Esophagus squamous epithelium (tissue), 4 donors: ENCODE measurements around the gene CRABP2.

Source experiments
- CTCF ChIP-seq, 6 experiments: fragments of 450-650 bp in 4 of 6; fragments of 200-600 bp in 2 of 6; sonication (generic) in 2 of 6; IDR thresholded peaks; one replicate each; pipeline ENCODE4 v1.5.1; 2016 to 2019; ENCODE audit warnings: antibody characterized with exemption in 6 of 6, mild to moderate bottlenecking in 4 of 6, moderate library complexity in 4 of 6
- POLR2A ChIP-seq, 4 donors: fragments of 450-650 bp; IDR thresholded peaks; one replicate each; pipeline ENCODE4 v1.6.1; 2017; ENCODE audit warnings: antibody characterized with exemption in 4 of 4, mild to moderate bottlenecking in 4 of 4, moderate library complexity in 3 of 4

- TF ChIP-seq CTCF (IDR thresholded peaks at IDR 0.05) (no peak), POLR2A (IDR thresholded peaks at IDR 0.05) (no peak)
Measured at GRCh38 chr1:156708218-156708661, 2.9 kb upstream of the CRABP2 start.
